Right lobe of liver (tissue), 6 donors: ENCODE results near the gene SPATA25. TPM values are rescaled to one million over a fixed set of nuclear protein-coding genes. Genes with fewer than 3 reads are reported as not detected.

Experiments
- ATAC-seq, 4 donors: fragments of 200-7000 bp; cut with Tn5 transposase; one replicate each; pipeline ENCODE4 v1.9.1; 2020; ENCODE audit warnings: mild to moderate bottlenecking in 4 of 4, moderate library complexity in 4 of 4
- DNase-seq, 3 donors: peaks; one replicate each; pipeline ENCODE4 v3.0.0-alpha.2; 2020
- H3K27ac ChIP-seq, 3 donors: fragments of 200-600 bp; one replicate each; pipeline ENCODE4 v1.8.0; 2022
- H3K27me3 ChIP-seq, 2 donors: fragments of 200-600 bp; one replicate each; pipeline ENCODE4 v1.8.0; 2022
- H3K36me3 ChIP-seq, 4 donors: fragments of 200-600 bp; sonication (generic) in 1 of 4; one replicate each; pipeline versions ENCODE4 v1.5.1 to v1.8.0; 2017 to 2022; ENCODE audit warnings: control low read depth in 1 of 4
- H3K4me1 ChIP-seq, 4 donors: fragments of 200-600 bp; sonication (generic) in 1 of 4; one replicate each; pipeline versions ENCODE4 v1.5.1 to v1.8.0; 2017 to 2022; ENCODE audit warnings: control low read depth in 1 of 4
- H3K4me3 ChIP-seq, 3 donors: fragments of 200-600 bp; one replicate each; pipeline ENCODE4 v1.8.0; 2022
- H3K9me3 ChIP-seq, 4 donors: fragments of 200-600 bp; sonication (generic) in 1 of 4; one replicate each; pipeline versions ENCODE4 v1.5.1 to v1.8.0; 2017 to 2022; ENCODE audit warnings: control low read depth in 1 of 4
- CTCF ChIP-seq, 4 donors: fragments of 200-600 bp in 3 of 4; fragments of 450-650 bp in 1 of 4; IDR thresholded peaks; one replicate each; pipeline versions ENCODE4 v1.5.1 to v1.8.0; 2016 to 2022; ENCODE audit warnings: antibody characterized with exemption in 4 of 4, mild to moderate bottlenecking in 2 of 4
- POLR2A ChIP-seq: fragments of 450-650 bp; IDR thresholded peaks from one replicate; pipeline ENCODE4 v1.6.1; 2017; ENCODE audit warnings: antibody characterized with exemption, mild to moderate bottlenecking
- WGBS: methylation state at CpG from one replicate; pipeline ENCODE4 v1.1.6; 2018; ENCODE audit warnings: low coverage, low lambda C conversion rate; ENCODE audit not compliant: insufficient coverage; ENCODE audit errors: missing lambda C conversion rate; 5-methylcytosine and 5-hydroxymethylcytosine counted together
- intact Hi-C, 2 donors: fragments of 100-400 bp; cut with DNase I; formaldehyde crosslinking; loops; one replicate each; pipeline versions ENCODE4 v1.11.2 to v1.14.1; 2022
- total RNA-seq, 6 experiments: library from RNA; depleted of rRNA in 2 of 6; stranded (reverse); fragments of >200 nt in 2 of 6; fragmentation: NEBNext Ultra II Directional in 3 of 6; extraction: Animal tissue kit (Norgen Biotek cat#: 25700) in 3 of 6; gene quantifications; one replicate each; pipeline versions ENCODE4 v1.1.0 to v1.2.4, GENCODE V29; 2016 to 2023
- donor health status: DM: no; HTN: yes; CAD: no.
- donor health status: DM: no; HTN: no; CAD: no.
- donor health status: DM: no; HTN: no; CAD: no.
- donor health status: DM: no; HTN: yes; CAD: no.
- donor health status: DM: no; HTN: yes; CAD: no.

SPATA25 gene
- total RNA-seq, 6 experiments from 2014 or later, result 0.50 to 3.2 (median 2.0) TPM

DNA sequence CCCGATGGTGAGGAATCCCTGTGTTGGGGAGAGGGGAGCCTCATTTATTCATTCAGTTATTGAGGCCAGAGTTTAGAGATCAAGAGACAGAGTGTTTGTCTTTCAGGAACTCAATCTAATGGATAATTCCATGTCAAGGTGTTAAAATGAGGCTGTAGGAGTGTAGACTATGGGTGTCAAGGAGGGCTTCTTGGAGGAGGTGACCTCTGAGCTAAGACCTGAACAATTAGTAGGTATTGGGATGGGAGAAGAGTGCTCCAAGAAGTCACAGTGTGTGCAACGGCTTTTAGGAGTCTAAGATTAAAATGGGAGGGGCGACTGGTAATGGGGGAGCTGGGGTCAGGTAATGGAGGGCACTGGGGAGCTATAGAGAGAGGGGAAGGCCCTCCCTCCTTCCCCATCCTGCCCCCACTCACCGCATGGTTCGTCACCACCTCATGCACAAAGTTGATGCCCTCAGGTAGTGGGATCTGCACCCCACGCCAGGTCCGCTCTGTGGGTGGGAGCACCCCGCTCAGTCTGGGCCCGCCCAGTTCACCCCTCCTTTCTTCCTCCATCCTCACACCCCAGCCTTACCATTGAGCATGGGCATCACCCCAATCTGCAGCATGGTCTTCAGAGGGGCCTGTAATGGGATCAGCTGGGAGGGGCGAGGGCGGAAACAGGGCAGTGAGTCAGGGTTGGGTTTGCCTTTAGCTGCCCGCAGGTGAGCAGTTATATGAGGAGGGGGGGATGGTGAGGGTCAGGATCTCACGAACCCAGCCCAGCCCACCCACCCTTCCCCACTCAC is 11.8 kb upstream of the SPATA25 start:
- no peaks in the 10 kb centered on the region for H3K4me1 ChIP-seq
- intact Hi-C loops, result loop anchor here in 1 of 2 donors (10.0 kb wide), 1 partner anchor 46 kb away; no protein-coding TSS in a partner anchor
- H3K9me3 ChIP-seq, result no peaks in the 10 kb centered on the region
- 78% methylated on average over 3 of the region's 13 CpGs for WGBS
- no peak overlapping the region for H3K4me3 ChIP-seq
- TF ChIP-seq CTCF (IDR thresholded peaks at IDR 0.05) (no peak), POLR2A (no peak)
- no peak overlapping the region for H3K27ac ChIP-seq
- H3K36me3 ChIP-seq, result peaks cover 0 to 31% (median 16%) of the 10 kb centered on the region in 4 donors
- ATAC-seq (peak in 1 of 4 donors; percentile 7), DNase-seq (no peak)
- H3K27me3 ChIP-seq, result no peaks in the 10 kb centered on the region

- H3K36me3 ChIP-seq, result peaks cover 0 to 38% (median 19%) of the 10 kb centered on the region in 4 donors
- H3K4me1 ChIP-seq, result peaks cover 0 to 3% (median 0%) of the 10 kb centered on the region in 4 donors
- intact Hi-C loops, result loop anchor here in 1 of 2 donors (10.0 kb wide), 1 partner anchor 47 kb away; no protein-coding TSS in a partner anchor
- DNase-seq (no peak), ATAC-seq (no peak)
- H3K27me3 ChIP-seq, result no peaks in the 10 kb centered on the region
- TF ChIP-seq CTCF (IDR thresholded peaks at IDR 0.05), result no peak
- no peak for TF ChIP-seq POLR2A
- 100% methylated on average over 1 of the region's 12 CpGs for WGBS
- no peak overlapping the region for H3K4me3 ChIP-seq
- no peaks in the 10 kb centered on the region for H3K9me3 ChIP-seq
- H3K27ac ChIP-seq, result no peak overlapping the region
Measured at GRCh38 chr20:45898285-45898684, 10.9 kb upstream of the SPATA25 start.

DNA sequence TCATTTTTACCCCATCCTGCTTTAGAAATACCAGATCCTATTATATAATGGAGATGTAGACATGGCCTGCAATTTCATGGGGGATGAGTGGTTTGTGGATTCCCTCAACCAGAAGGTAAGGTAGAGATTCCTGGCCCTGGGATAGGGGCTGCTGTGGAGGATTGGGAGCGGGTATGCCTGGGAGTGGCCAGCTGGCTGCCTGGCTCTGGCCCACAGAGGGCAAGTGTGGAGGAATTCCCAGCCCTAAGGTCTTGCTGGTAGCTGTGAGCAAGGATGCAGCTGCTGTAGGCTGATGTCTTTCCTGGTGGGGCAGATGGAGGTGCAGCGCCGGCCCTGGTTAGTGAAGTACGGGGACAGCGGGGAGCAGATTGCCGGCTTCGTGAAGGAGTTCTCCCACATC is 10.3 kb upstream of the SPATA25 start:
- Histone ChIP-seq H3K4me3 (no peak overlapping the region), H3K36me3 (peaks cover 0 to 38% (median 19%) of the 10 kb centered on the region in 4 donors), H3K27ac (no peak overlapping the region), H3K4me1 (peaks cover 0 to 9% (median 0%) of the 10 kb centered on the region in 4 donors), H3K9me3 (no peaks in the 10 kb centered on the region), H3K27me3 (no peaks in the 10 kb centered on the region)
- intact Hi-C loops, result loop anchor here in 1 of 2 donors (10.0 kb wide), 1 partner anchor 47 kb away; no protein-coding TSS in a partner anchor
- ATAC-seq, result no peak
- no peak for TF ChIP-seq POLR2A
- TF ChIP-seq CTCF (IDR thresholded peaks at IDR 0.05), result no peak
- no peak for DNase-seq
- WGBS, result 100% methylated on average over 6 of the region's 7 CpGs

- ATAC-seq (no peak), DNase-seq (no peak)
- Histone ChIP-seq H3K9me3 (no peaks in the 10 kb centered on the region), H3K4me3 (no peak overlapping the region), H3K27me3 (no peaks in the 10 kb centered on the region), H3K36me3 (peaks cover 0 to 38% (median 19%) of the 10 kb centered on the region in 4 donors), H3K27ac (no peak overlapping the region), H3K4me1 (peaks cover 0 to 13% (median 0%) of the 10 kb centered on the region in 4 donors)
- intact Hi-C loops, result loop anchor here in 1 of 2 donors (10.0 kb wide), 1 partner anchor 48 kb away; no protein-coding TSS in a partner anchor
- TF ChIP-seq CTCF (IDR thresholded peaks at IDR 0.05) (no peak), POLR2A (no peak)
- 71% methylated on average over 2 of the region's 2 CpGs for WGBS
Measured at GRCh38 chr20:45897289-45897688, 9.9 kb upstream of the SPATA25 start.
